Measurements from ENCODE around the gene SRRM3.
"Not testable (repeated sequence)": the region's sequence is repeated elsewhere in the genome, so short reads cannot be mapped to it uniquely, and the experiment has no call there.

- TF ChIP-seq, protein P1, sequence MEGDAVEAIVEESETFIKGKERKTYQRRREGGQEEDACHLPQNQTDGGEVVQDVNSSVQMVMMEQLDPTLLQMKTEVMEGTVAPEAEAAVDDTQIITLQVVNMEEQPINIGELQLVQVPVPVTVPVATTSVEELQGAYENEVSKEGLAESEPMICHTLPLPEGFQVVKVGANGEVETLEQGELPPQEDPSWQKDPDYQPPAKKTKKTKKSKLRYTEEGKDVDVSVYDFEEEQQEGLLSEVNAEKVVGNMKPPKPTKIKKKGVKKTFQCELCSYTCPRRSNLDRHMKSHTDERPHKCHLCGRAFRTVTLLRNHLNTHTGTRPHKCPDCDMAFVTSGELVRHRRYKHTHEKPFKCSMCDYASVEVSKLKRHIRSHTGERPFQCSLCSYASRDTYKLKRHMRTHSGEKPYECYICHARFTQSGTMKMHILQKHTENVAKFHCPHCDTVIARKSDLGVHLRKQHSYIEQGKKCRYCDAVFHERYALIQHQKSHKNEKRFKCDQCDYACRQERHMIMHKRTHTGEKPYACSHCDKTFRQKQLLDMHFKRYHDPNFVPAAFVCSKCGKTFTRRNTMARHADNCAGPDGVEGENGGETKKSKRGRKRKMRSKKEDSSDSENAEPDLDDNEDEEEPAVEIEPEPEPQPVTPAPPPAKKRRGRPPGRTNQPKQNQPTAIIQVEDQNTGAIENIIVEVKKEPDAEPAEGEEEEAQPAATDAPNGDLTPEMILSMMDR (IDR thresholded peaks at IDR 0.05): not testable (repeated sequence)
- TF ChIP-seq EZH2, EZH2phosphoT487 (IDR thresholded peaks at IDR 0.05): not testable (repeated sequence)
These were observed 44.6 kb upstream of the SRRM3 start for GRCh38 chr7:76156992-76157685.
